GM12872 (cell line): ENCODE results near the gene TATDN3.
A peak's percentile ranks its signal among the peaks of the same experiment; 100 is the strongest.

Experiments used
- TF ChIP-seq, protein P1 (sequence below): IDR thresholded peaks from 3 replicates; pipeline ENCODE4 v1.5.1; 2011; ENCODE audit warnings: low read depth, mild to moderate bottlenecking, low read length, moderate library complexity; ENCODE audit not compliant: insufficient read depth

The TATDN3 gene, protein sequence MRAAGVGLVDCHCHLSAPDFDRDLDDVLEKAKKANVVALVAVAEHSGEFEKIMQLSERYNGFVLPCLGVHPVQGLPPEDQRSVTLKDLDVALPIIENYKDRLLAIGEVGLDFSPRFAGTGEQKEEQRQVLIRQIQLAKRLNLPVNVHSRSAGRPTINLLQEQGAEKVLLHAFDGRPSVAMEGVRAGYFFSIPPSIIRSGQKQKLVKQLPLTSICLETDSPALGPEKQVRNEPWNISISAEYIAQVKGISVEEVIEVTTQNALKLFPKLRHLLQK

GRCh38 chr1:212791676-212792395 is at the start of gene TATDN3, which contains the start of gene NSL1:
Gene TATDN3, plus strand, starts transcription at chr1:212791894. Its CDS starts 28 bp downstream, at chr1:212791922.
Gene NSL1, minus strand, starts transcription at chr1:212791777. Its CDS starts 14 bp downstream, at chr1:212791763.
- TF ChIP-seq, protein P1, sequence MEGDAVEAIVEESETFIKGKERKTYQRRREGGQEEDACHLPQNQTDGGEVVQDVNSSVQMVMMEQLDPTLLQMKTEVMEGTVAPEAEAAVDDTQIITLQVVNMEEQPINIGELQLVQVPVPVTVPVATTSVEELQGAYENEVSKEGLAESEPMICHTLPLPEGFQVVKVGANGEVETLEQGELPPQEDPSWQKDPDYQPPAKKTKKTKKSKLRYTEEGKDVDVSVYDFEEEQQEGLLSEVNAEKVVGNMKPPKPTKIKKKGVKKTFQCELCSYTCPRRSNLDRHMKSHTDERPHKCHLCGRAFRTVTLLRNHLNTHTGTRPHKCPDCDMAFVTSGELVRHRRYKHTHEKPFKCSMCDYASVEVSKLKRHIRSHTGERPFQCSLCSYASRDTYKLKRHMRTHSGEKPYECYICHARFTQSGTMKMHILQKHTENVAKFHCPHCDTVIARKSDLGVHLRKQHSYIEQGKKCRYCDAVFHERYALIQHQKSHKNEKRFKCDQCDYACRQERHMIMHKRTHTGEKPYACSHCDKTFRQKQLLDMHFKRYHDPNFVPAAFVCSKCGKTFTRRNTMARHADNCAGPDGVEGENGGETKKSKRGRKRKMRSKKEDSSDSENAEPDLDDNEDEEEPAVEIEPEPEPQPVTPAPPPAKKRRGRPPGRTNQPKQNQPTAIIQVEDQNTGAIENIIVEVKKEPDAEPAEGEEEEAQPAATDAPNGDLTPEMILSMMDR = no peak

DNA sequence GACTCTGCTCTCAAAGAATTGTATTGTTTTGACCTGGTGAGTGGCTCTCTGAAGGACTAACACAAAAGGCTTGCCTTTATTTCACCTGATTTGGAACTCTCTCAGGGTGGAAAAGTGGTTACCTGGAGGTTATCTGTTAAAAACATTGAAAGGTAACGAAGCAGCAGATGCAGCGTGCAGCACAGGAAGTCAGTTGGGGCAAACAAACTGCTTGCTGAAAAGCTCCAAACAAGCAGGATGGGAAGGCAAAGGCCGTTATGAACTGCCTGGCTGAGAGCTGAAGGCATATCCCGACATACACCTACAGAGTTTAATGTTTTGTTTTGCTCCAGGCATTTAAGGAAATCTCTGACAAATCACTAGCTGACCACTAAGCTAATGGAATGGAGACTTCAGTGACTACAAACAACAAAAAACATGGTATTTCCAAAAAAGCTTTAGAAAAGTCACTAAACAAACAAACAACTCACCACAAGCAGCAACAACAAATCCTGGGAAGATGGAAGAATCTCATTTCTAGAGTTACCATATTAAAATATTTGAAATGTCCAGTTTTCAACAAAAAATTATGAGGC is 47.7 kb upstream of the TATDN3 start:
- TF ChIP-seq, protein P1 = no peak

DNA sequence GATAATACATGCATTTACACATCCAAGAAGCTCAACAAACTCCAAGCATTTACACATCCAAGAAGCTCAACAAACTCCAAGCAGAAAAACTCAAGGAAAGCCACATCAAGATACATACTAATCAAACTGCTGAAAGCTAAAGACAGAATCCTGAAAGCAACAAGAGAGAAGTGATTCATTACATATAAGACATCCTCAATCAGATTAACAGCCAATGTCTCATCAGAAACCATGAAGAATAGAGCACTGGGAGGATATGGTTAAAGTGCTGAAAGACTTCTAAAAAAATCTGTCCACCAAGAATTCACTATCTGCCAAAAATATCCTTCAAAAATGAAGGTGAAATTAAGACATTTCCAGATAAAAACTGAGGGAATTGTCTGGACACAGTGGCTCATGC is 46.4 kb upstream of the TATDN3 start:
- TF ChIP-seq, protein P1 = no peak

DNA sequence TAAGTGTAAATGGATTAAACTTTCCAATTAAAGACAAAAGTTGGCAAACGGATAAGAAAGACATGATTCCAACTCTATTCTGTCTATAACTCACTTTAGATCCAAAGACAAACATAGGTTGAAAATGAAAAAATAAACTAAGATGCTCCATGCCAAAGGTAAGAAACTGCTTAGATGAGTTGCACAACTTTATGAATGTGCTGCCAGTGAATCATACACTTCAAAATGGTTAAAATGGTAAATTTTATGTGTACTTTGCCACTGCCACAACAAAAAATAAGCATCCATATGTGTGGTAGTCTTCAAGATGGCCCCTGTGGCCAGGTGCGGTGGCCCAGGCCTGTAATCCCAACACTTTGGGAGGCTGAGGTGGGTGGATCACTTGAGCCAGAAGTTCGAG is 45.1 kb upstream of the TATDN3 start:
- TF ChIP-seq, protein P1 = no peak

GRCh38 chr1:212749821-212750535 is 41.7 kb upstream of the TATDN3 start:
- TF ChIP-seq, protein P1 = peak; percentile 74

DNA sequence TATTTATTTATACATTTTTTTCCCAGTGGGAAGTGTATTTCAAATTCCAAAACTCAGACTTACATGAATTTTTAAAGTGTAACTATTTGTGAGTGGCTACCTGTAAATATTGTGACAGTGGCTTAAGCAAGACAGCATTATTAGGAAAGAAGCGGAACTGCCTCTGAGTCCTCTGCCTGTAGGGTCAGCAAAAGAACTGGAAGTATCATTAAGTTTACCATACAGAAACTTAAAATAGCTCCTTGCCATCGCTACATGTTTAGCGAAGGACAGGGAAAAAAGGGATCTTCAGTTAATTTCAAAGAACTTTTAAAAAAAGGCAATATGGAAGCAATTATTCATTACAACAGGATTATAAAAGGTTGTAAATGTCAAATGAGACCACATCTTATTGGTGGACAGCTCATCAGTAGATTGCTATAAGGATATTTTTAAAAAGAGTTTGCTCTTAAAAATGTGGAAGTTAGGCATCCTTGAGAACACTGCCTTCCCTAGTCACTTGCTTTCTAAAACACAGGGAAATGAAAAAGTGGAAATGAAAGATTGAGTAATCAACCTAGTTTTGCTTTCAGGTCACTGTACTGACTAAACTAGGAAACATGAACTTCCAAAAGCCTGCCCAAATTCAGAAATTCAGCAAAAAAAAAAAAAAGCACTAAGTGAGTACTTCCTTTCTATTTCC is 39.3 kb upstream of the TATDN3 start:
- TF ChIP-seq, protein P1 = no peak
